ENCODE results near the gene RAB4B.

DNA sequence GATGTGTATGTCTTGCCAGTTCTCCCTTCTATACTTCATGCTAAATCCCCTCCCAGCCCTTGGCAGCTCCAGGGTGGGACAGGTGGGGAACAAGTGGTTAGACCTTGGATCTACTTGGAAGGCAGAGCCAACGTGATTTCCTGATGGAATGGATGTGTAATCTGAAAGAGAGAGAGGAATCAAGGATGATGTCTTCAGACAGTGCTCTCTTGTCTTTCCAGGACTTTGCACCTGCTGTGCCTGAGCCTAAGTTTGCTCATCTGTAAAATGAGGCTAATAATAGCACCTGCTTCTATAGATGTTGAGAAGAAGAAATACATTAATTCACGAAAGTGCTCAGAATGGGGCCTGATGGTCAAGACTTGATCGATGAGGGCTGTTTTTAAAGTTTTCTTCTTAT lies 13.9 kb downstream of the RAB4B start:
- TF ChIP-seq, protein P1, sequence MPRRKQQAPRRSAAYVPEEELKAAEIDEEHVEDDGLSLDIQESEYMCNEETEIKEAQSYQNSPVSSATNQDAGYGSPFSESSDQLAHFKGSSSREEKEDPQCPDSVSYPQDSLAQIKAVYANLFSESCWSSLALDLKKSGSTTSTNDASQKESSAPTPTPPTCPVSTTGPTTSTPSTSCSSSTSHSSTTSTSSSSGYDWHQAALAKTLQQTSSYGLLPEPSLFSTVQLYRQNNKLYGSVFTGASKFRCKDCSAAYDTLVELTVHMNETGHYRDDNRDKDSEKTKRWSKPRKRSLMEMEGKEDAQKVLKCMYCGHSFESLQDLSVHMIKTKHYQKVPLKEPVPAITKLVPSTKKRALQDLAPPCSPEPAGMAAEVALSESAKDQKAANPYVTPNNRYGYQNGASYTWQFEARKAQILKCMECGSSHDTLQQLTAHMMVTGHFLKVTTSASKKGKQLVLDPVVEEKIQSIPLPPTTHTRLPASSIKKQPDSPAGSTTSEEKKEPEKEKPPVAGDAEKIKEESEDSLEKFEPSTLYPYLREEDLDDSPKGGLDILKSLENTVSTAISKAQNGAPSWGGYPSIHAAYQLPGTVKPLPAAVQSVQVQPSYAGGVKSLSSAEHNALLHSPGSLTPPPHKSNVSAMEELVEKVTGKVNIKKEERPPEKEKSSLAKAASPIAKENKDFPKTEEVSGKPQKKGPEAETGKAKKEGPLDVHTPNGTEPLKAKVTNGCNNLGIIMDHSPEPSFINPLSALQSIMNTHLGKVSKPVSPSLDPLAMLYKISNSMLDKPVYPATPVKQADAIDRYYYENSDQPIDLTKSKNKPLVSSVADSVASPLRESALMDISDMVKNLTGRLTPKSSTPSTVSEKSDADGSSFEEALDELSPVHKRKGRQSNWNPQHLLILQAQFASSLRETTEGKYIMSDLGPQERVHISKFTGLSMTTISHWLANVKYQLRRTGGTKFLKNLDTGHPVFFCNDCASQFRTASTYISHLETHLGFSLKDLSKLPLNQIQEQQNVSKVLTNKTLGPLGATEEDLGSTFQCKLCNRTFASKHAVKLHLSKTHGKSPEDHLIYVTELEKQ (tag by site-specific recombination; IDR thresholded peaks at IDR 0.05; ENCODE audit: borderline replicate concordance), result no peak
- TF ChIP-seq ZNF416 (tag by site-specific recombination; IDR thresholded peaks at IDR 0.05), result no peak
- TF ChIP-seq, protein P2, sequence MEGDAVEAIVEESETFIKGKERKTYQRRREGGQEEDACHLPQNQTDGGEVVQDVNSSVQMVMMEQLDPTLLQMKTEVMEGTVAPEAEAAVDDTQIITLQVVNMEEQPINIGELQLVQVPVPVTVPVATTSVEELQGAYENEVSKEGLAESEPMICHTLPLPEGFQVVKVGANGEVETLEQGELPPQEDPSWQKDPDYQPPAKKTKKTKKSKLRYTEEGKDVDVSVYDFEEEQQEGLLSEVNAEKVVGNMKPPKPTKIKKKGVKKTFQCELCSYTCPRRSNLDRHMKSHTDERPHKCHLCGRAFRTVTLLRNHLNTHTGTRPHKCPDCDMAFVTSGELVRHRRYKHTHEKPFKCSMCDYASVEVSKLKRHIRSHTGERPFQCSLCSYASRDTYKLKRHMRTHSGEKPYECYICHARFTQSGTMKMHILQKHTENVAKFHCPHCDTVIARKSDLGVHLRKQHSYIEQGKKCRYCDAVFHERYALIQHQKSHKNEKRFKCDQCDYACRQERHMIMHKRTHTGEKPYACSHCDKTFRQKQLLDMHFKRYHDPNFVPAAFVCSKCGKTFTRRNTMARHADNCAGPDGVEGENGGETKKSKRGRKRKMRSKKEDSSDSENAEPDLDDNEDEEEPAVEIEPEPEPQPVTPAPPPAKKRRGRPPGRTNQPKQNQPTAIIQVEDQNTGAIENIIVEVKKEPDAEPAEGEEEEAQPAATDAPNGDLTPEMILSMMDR (tag by site-specific recombination; IDR thresholded peaks at IDR 0.05), result no peak
- TF ChIP-seq ZFP41 (tag by site-specific recombination; IDR thresholded peaks at IDR 0.05; ENCODE audit: borderline replicate concordance), result no peak
- TF ChIP-seq, protein P3, sequence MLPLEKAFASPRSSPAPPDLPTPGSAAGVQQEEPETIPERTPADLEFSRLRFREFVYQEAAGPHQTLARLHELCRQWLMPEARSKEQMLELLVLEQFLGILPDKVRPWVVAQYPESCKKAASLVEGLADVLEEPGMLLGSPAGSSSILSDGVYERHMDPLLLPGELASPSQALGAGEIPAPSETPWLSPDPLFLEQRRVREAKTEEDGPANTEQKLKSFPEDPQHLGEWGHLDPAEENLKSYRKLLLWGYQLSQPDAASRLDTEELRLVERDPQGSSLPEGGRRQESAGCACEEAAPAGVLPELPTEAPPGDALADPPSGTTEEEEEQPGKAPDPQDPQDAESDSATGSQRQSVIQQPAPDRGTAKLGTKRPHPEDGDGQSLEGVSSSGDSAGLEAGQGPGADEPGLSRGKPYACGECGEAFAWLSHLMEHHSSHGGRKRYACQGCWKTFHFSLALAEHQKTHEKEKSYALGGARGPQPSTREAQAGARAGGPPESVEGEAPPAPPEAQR (tag by site-specific recombination; IDR thresholded peaks at IDR 0.05), result no peak
- no peak for TF ChIP-seq YY1 (tag by site-specific recombination; IDR thresholded peaks at IDR 0.05)
- TF ChIP-seq ZNF202 (tag by site-specific recombination; IDR thresholded peaks at IDR 0.05; ENCODE audit: borderline replicate concordance), result no peak
- TF ChIP-seq, protein P4, sequence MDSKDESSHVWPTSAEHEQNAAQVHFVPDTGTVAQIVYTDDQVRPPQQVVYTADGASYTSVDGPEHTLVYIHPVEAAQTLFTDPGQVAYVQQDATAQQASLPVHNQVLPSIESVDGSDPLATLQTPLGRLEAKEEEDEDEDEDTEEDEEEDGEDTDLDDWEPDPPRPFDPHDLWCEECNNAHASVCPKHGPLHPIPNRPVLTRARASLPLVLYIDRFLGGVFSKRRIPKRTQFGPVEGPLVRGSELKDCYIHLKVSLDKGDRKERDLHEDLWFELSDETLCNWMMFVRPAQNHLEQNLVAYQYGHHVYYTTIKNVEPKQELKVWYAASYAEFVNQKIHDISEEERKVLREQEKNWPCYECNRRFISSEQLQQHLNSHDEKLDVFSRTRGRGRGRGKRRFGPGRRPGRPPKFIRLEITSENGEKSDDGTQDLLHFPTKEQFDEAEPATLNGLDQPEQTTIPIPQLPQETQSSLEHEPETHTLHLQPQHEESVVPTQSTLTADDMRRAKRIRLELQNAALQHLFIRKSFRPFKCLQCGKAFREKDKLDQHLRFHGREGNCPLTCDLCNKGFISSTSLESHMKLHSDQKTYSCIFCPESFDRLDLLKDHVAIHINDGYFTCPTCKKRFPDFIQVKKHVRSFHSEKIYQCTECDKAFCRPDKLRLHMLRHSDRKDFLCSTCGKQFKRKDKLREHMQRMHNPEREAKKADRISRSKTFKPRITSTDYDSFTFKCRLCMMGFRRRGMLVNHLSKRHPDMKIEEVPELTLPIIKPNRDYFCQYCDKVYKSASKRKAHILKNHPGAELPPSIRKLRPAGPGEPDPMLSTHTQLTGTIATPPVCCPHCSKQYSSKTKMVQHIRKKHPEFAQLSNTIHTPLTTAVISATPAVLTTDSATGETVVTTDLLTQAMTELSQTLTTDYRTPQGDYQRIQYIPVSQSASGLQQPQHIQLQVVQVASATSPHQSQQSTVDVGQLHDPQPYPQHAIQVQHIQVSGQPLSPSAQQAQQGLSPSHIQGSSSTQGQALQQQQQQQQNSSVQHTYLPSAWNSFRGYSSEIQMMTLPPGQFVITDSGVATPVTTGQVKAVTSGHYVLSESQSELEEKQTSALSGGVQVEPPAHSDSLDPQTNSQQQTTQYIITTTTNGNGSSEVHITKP (tag by site-specific recombination; IDR thresholded peaks at IDR 0.05), result no peak
